ENCODE results near the gene HSD17B1. TPM values are rescaled to one million over a fixed set of nuclear protein-coding genes. Genes with fewer than 3 reads are reported as not detected.
A peak's percentile ranks its signal among the peaks of the same experiment; 100 is the strongest.

The HSD17B1 gene
- total and polyA plus RNA-seq, 3 experiments from 2014 or later = 0.29 to 0.48 (median 0.37) TPM

GRCh38 chr17:42513686-42514085 lies 39.0 kb upstream of the HSD17B1 start:
- Histone ChIP-seq H3K27ac (ENCODE audit: low read depth, low read length) (no peak overlapping the region), H3K4me3 (ENCODE audit: low read length) (no peak overlapping the region), H3K4me1 (ENCODE audit: insufficient read depth, low read length) (peaks cover 4% of the 10 kb centered on the region), H3K36me3 (ENCODE audit: insufficient read depth, low read length) (no peaks in the 10 kb centered on the region), H3K27me3 (ENCODE audit: insufficient read depth, low read length, poor library complexity, severe bottlenecking) (no peaks in the 10 kb centered on the region), H3K9me3 (ENCODE audit: low read length) (no peaks in the 10 kb centered on the region)
- Mint-ChIP-seq H3K9me3 (no peaks in the 10 kb centered on the region), H3K27me3 (peaks cover 9 to 15% of the 10 kb centered on the region in 2 donors), H3K4me1 (peaks cover 2 to 7% (median 7%) of the 10 kb centered on the region in 3 donors), H3K27ac (no peak overlapping the region), H3K4me3 (no peak overlapping the region), H3K36me3 (peaks cover 0 to 2% (median 0%) of the 10 kb centered on the region in 3 donors)
- ChIA-PET POLR2A (interaction anchor here (0.6 kb wide), 1 partner anchor 1080 kb away, joined by 3 read pairs; no protein-coding TSS in a partner anchor), CTCF (interaction anchor here (1.0 to 3.0 kb wide), 3 partner anchors 14 to 107 kb away, joined by 3 to 12 read pairs (median 4); partner anchors contain the start of gene NAGLU)
- no peak for DNase-seq

- POLR2A ChIA-PET = interaction anchor here (0.6 kb wide), 1 partner anchor 67 kb away, joined by 4 read pairs; no protein-coding TSS in a partner anchor
- Mint-ChIP-seq H3K27ac (no peak overlapping the region), H3K4me3 (no peak overlapping the region), H3K36me3 (peaks cover 0 to 2% (median 0%) of the 10 kb centered on the region in 3 donors), H3K27me3 (peaks cover 7 to 15% of the 10 kb centered on the region in 2 donors), H3K9me3 (no peaks in the 10 kb centered on the region), H3K4me1 (peaks cover 2 to 7% (median 7%) of the 10 kb centered on the region in 3 donors)
- H3K36me3 ChIP-seq (ENCODE audit: insufficient read depth, low read length) = no peaks in the 10 kb centered on the region
- no peak overlapping the region for H3K4me3 ChIP-seq (ENCODE audit: low read length)
- H3K9me3 ChIP-seq (ENCODE audit: low read length) = no peaks in the 10 kb centered on the region
- DNase-seq = no peak
- no peak overlapping the region for H3K27ac ChIP-seq (ENCODE audit: low read depth, low read length)
- CTCF ChIA-PET = interaction anchor here (0.9 to 3.0 kb wide), 4 partner anchors 13 to 192 kb away, joined by 3 to 12 read pairs (median 4); partner anchors contain the start of gene NAGLU
- H3K27me3 ChIP-seq (ENCODE audit: insufficient read depth, low read length, poor library complexity, severe bottlenecking) = no peaks in the 10 kb centered on the region
- peaks cover 4% of the 10 kb centered on the region for H3K4me1 ChIP-seq (ENCODE audit: insufficient read depth, low read length)
These were observed 38.4 kb upstream of the HSD17B1 start for GRCh38 chr17:42514279-42514678.

- no peak overlapping the region for H3K27ac Mint-ChIP-seq
- peaks cover 4% of the 10 kb centered on the region for H3K4me1 ChIP-seq (ENCODE audit: insufficient read depth, low read length)
- H3K4me3 Mint-ChIP-seq = no peak overlapping the region
- peaks cover 2 to 7% (median 7%) of the 10 kb centered on the region in 3 donors for H3K4me1 Mint-ChIP-seq
- POLR2A ChIA-PET = interaction anchor here (0.6 to 0.7 kb wide), 2 partner anchors 67 to 330 kb away, joined by 4 read pairs; no protein-coding TSS in a partner anchor
- peaks cover 0 to 2% (median 0%) of the 10 kb centered on the region in 3 donors for H3K36me3 Mint-ChIP-seq
- peaks cover 7 to 15% of the 10 kb centered on the region in 2 donors for H3K27me3 Mint-ChIP-seq
- no peaks in the 10 kb centered on the region for H3K27me3 ChIP-seq (ENCODE audit: insufficient read depth, low read length, poor library complexity, severe bottlenecking)
- no peak overlapping the region for H3K4me3 ChIP-seq (ENCODE audit: low read length)
- no peaks in the 10 kb centered on the region for H3K36me3 ChIP-seq (ENCODE audit: insufficient read depth, low read length)
- H3K9me3 ChIP-seq (ENCODE audit: low read length) = no peaks in the 10 kb centered on the region
- no peak for DNase-seq
- CTCF ChIA-PET = interaction anchor here (0.8 to 3.0 kb wide), 6 partner anchors 12 to 192 kb away, joined by 3 to 12 read pairs (median 4); partner anchors contain the start of gene NAGLU
- no peak overlapping the region for H3K27ac ChIP-seq (ENCODE audit: low read depth, low read length)
- H3K9me3 Mint-ChIP-seq = no peaks in the 10 kb centered on the region
These were observed 37.9 kb upstream of the HSD17B1 start for GRCh38 chr17:42514867-42515266.

- Histone ChIP-seq H3K9me3 (ENCODE audit: low read length) (no peaks in the 10 kb centered on the region), H3K4me1 (ENCODE audit: insufficient read depth, low read length) (peaks cover 4% of the 10 kb centered on the region), H3K4me3 (ENCODE audit: low read length) (no peak overlapping the region), H3K27me3 (ENCODE audit: insufficient read depth, low read length, poor library complexity, severe bottlenecking) (no peaks in the 10 kb centered on the region), H3K27ac (ENCODE audit: low read depth, low read length) (no peak overlapping the region), H3K36me3 (ENCODE audit: insufficient read depth, low read length) (no peaks in the 10 kb centered on the region)
- Mint-ChIP-seq H3K9me3 (no peaks in the 10 kb centered on the region), H3K36me3 (peaks cover 0 to 1% (median 0%) of the 10 kb centered on the region in 3 donors), H3K27ac (peak overlapping the region in 2 of 8 donors; percentile 24 to 44), H3K4me1 (peaks cover 2 to 7% (median 7%) of the 10 kb centered on the region in 3 donors), H3K4me3 (no peak overlapping the region), H3K27me3 (peaks cover 0 to 2% of the 10 kb centered on the region in 2 donors)
- DNase-seq = peak; percentile 69 to 85 (median 76)
- ChIA-PET CTCF (interaction anchor here (0.6 to 4.0 kb wide), 24 partner anchors 10 to 231 kb away, joined by 3 to 21 read pairs (median 5); partner anchors contain the start of gene CAVIN1), POLR2A (no interaction called here)
These were observed 35.2 kb upstream of the HSD17B1 start for GRCh38 chr17:42517516-42517915.

- Mint-ChIP-seq H3K9me3 (no peaks in the 10 kb centered on the region), H3K4me1 (peaks cover 2 to 7% (median 7%) of the 10 kb centered on the region in 3 donors), H3K36me3 (peaks cover 0 to 1% (median 0%) of the 10 kb centered on the region in 3 donors), H3K27ac (peak overlapping the region in 2 of 8 donors; percentile 15 to 24), H3K4me3 (no peak overlapping the region), H3K27me3 (peaks cover 0 to 2% of the 10 kb centered on the region in 2 donors)
- peaks cover 4% of the 10 kb centered on the region for H3K4me1 ChIP-seq (ENCODE audit: insufficient read depth, low read length)
- H3K9me3 ChIP-seq (ENCODE audit: low read length) = no peaks in the 10 kb centered on the region
- POLR2A ChIA-PET = no interaction called here
- no peaks in the 10 kb centered on the region for H3K36me3 ChIP-seq (ENCODE audit: insufficient read depth, low read length)
- DNase-seq = no peak
- H3K4me3 ChIP-seq (ENCODE audit: low read length) = no peak overlapping the region
- no peaks in the 10 kb centered on the region for H3K27me3 ChIP-seq (ENCODE audit: insufficient read depth, low read length, poor library complexity, severe bottlenecking)
- CTCF ChIA-PET = interaction anchor here (0.6 to 4.0 kb wide), 26 partner anchors 9 to 232 kb away, joined by 3 to 21 read pairs (median 5); partner anchors contain the start of gene CAVIN1
- H3K27ac ChIP-seq (ENCODE audit: low read depth, low read length) = peak overlapping the region; percentile 33
These were observed 34.5 kb upstream of the HSD17B1 start for GRCh38 chr17:42518046-42518754.

- H3K36me3 ChIP-seq (ENCODE audit: insufficient read depth, low read length) = no peaks in the 10 kb centered on the region
- Mint-ChIP-seq H3K27ac (peak overlapping the region in 1 of 8 donors; percentile 15), H3K36me3 (peaks cover 0 to 1% (median 0%) of the 10 kb centered on the region in 3 donors), H3K9me3 (no peaks in the 10 kb centered on the region), H3K4me3 (no peak overlapping the region), H3K27me3 (no peaks in the 10 kb centered on the region), H3K4me1 (peaks cover 2 to 7% (median 7%) of the 10 kb centered on the region in 3 donors)
- H3K9me3 ChIP-seq (ENCODE audit: low read length) = no peaks in the 10 kb centered on the region
- no peak overlapping the region for H3K4me3 ChIP-seq (ENCODE audit: low read length)
- H3K4me1 ChIP-seq (ENCODE audit: insufficient read depth, low read length) = peaks cover 4% of the 10 kb centered on the region
- DNase-seq = no peak
- CTCF ChIA-PET = interaction anchor here (0.8 to 4.0 kb wide), 15 partner anchors 8 to 202 kb away, joined by 3 to 21 read pairs (median 7); partner anchors contain the start of gene CAVIN1
- no peaks in the 10 kb centered on the region for H3K27me3 ChIP-seq (ENCODE audit: insufficient read depth, low read length, poor library complexity, severe bottlenecking)
- POLR2A ChIA-PET = no interaction called here
- peak overlapping the region; percentile 33 for H3K27ac ChIP-seq (ENCODE audit: low read depth, low read length)
These were observed 33.8 kb upstream of the HSD17B1 start for GRCh38 chr17:42518755-42519545.

- Histone ChIP-seq H3K27ac (ENCODE audit: low read depth, low read length) (peak overlapping the region; percentile 33), H3K9me3 (ENCODE audit: low read length) (no peaks in the 10 kb centered on the region), H3K4me1 (ENCODE audit: insufficient read depth, low read length) (peaks cover 4% of the 10 kb centered on the region), H3K4me3 (ENCODE audit: low read length) (no peak overlapping the region), H3K27me3 (ENCODE audit: insufficient read depth, low read length, poor library complexity, severe bottlenecking) (no peaks in the 10 kb centered on the region), H3K36me3 (ENCODE audit: insufficient read depth, low read length) (no peaks in the 10 kb centered on the region)
- H3K9me3 Mint-ChIP-seq = no peaks in the 10 kb centered on the region
- no peak for DNase-seq
- CTCF ChIA-PET = interaction anchor here (0.8 to 4.0 kb wide), 12 partner anchors 63 to 198 kb away, joined by 3 to 21 read pairs (median 4); partner anchors contain the start of gene CAVIN1
- no peak overlapping the region for H3K4me3 Mint-ChIP-seq
- POLR2A ChIA-PET = interaction anchor here (1.4 kb wide), 1 partner anchor 10 kb away, joined by 3 read pairs; no protein-coding TSS in a partner anchor
- H3K4me1 Mint-ChIP-seq = peaks cover 4 to 16% (median 13%) of the 10 kb centered on the region in 3 donors
- H3K36me3 Mint-ChIP-seq = peaks cover 0 to 1% (median 0%) of the 10 kb centered on the region in 3 donors
- H3K27ac Mint-ChIP-seq = no peak overlapping the region
- H3K27me3 Mint-ChIP-seq = no peaks in the 10 kb centered on the region
These were observed 32.9 kb upstream of the HSD17B1 start for GRCh38 chr17:42519546-42520491.
